Gastrocnemius medialis (tissue), 4 donors: ENCODE measurements around the gene ZNF341. TPM values are rescaled to one million over a fixed set of nuclear protein-coding genes. Genes with fewer than 3 reads are reported as not detected.

Source experiments
- ATAC-seq, 2 donors: fragments of 150-250 bp; one replicate each; pipeline ENCODE4 v1.9.1; 2016
- DNase-seq, 2 donors: peaks; one replicate each; pipeline ENCODE4 v3.0.0-alpha.2; 2019
- H3K27ac ChIP-seq, 4 donors: fragments of 200-600 bp; sonication (generic); 1 replicate in 1 of 4; 2 replicates in 3 of 4; pipeline ENCODE4 v1.5.1; 2016 to 2018; ENCODE audit warnings: mild to moderate bottlenecking in 2 of 4, moderate library complexity in 1 of 4
- H3K27me3 ChIP-seq, 3 donors: fragments of 200-600 bp; sonication (generic) in 2 of 3; 1 replicate in 1 of 3; 2 replicates in 2 of 3; pipeline versions ENCODE4 v1.5.1 to v1.6.0; 2016 to 2019; ENCODE audit warnings: mild to moderate bottlenecking in 1 of 3, moderate library complexity in 1 of 3
- H3K36me3 ChIP-seq, 2 donors: fragments of 200-600 bp; sonication (generic) in 1 of 2; one replicate each; pipeline ENCODE4 v1.5.1; 2017 to 2018
- H3K4me1 ChIP-seq, 2 donors: fragments of 200-600 bp; sonication (generic) in 1 of 2; one replicate each; pipeline ENCODE4 v1.5.1; 2016 to 2017; ENCODE audit warnings: mild to moderate bottlenecking in 2 of 2
- H3K4me3 ChIP-seq, 4 donors: fragments of 200-600 bp; sonication (generic) in 3 of 4; 1 replicate in 1 of 4; 2 replicates in 3 of 4; pipeline ENCODE4 v1.5.1; 2016 to 2019; ENCODE audit warnings: mild to moderate bottlenecking in 2 of 4
- H3K9me3 ChIP-seq, 3 donors: fragments of 200-600 bp; sonication (generic) in 2 of 3; 1 replicate in 1 of 3; 2 replicates in 2 of 3; pipeline ENCODE4 v1.5.1; 2016 to 2019
- CTCF ChIP-seq, 5 experiments: fragments of 450-650 bp in 3 of 5; fragments of 200-600 bp in 2 of 5; sonication (generic) in 2 of 5; IDR thresholded peaks in 4 of 5; conservative IDR thresholded peaks in 1 of 5; 1 replicate in 4 of 5; 2 replicates in 1 of 5; pipeline ENCODE4 v1.5.1; 2016 to 2019; ENCODE audit warnings: antibody characterized with exemption in 5 of 5, mild to moderate bottlenecking in 3 of 5, moderate library complexity in 3 of 5
- POLR2A ChIP-seq, 2 donors: fragments of 450-650 bp; IDR thresholded peaks; one replicate each; pipeline ENCODE4 v1.6.1; 2017; ENCODE audit warnings: antibody characterized with exemption in 2 of 2, mild to moderate bottlenecking in 2 of 2, moderate library complexity in 2 of 2
- in situ Hi-C, 4 donors: fragments of 200-750 bp; cut with MboI; loops; one replicate each; pipeline versions ENCODE4 v1.15.0 to v1.8.0; 2017; ENCODE audit warnings: low sequenced_read_pairs in 4 of 4
- intact Hi-C: fragments of 100-400 bp; cut with DNase I; formaldehyde crosslinking; loops from one replicate; pipeline ENCODE4 v1.15.1; 2023; ENCODE audit warnings: low total_unique reads
- total RNA-seq, 4 donors: library from RNA; depleted of rRNA; stranded (reverse); fragments of >200 nt; gene quantifications; one replicate each; pipeline versions ENCODE4 v1.1.0 to v1.2.3, GENCODE V29; 2016

Gene ZNF341
- total RNA-seq, 4 donors from 2014 or later, result 1.8 to 4.6 (median 2.6) TPM

- in situ Hi-C loops, result no loop called here
- no peak for ATAC-seq
Measured at GRCh38 chr20:33721391-33722140, 10.2 kb upstream of the ZNF341 start.

DNA sequence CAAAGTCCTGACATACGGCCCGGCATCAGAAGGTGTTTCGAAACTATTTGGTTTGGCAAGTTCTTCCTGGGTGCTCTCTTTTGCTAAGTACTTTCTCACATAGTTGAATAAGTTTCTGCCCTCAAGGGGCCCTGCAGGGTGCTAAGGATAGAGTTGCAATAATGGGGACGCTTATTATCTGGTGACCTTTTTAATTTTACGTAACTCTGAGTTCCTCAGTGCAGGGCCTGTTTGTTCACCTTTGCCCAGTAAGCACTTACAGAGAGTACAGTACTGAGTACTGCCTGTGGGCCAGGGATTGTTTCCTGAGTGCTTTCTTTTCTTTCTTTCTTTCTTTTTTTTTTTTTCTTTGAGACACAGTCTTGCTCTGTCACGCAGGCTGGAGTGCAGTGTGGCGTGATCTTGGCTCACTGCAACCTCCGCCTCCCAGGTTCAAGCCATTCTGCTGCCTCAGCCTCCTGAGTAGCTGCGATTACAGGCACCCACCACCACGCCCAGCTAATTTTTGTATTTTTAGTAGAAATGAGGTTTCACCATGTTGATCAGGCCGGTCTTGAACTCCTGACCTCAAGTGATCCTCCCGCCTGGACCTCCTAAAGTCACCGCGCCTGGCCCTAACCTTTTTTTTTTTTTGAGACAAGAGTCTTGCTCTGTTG lies 7.2 kb upstream of the ZNF341 start:
- H3K4me1 ChIP-seq, result peaks cover 1 to 4% of the 10 kb centered on the region in 2 donors
- no peak for ATAC-seq
- TF ChIP-seq CTCF (IDR thresholded peaks at IDR 0.05 in 4 of 5, conservative IDR thresholded peaks at IDR 0.05 in 1 of 5) (no peak), POLR2A (IDR thresholded peaks at IDR 0.05) (no peak)
- intact Hi-C loops (no loop called here), in situ Hi-C loops (no loop called here)
- no peaks in the 10 kb centered on the region for H3K27me3 ChIP-seq
- no peak for DNase-seq
- no peaks in the 10 kb centered on the region for H3K36me3 ChIP-seq
- no peak overlapping the region for H3K4me3 ChIP-seq
- H3K27ac ChIP-seq, result no peak overlapping the region
- no peaks in the 10 kb centered on the region for H3K9me3 ChIP-seq

More at GRCh38 chr20:33721391-33722140, 10.2 kb upstream of the ZNF341 start:
- Histone ChIP-seq H3K36me3 (no peaks in the 10 kb centered on the region), H3K4me1 (peaks cover 9 to 11% of the 10 kb centered on the region in 2 donors), H3K4me3 (no peak overlapping the region), H3K27ac (no peak overlapping the region), H3K9me3 (no peaks in the 10 kb centered on the region), H3K27me3 (no peaks in the 10 kb centered on the region)
- TF ChIP-seq POLR2A (IDR thresholded peaks at IDR 0.05) (no peak), CTCF (IDR thresholded peaks at IDR 0.05 in 4 of 5, conservative IDR thresholded peaks at IDR 0.05 in 1 of 5) (no peak)
- intact Hi-C loops, result no loop called here
- DNase-seq, result no peak

GRCh38 chr20:33725607-33726264 lies 6.1 kb upstream of the ZNF341 start:
- ATAC-seq, result no peak
- H3K9me3 ChIP-seq, result no peaks in the 10 kb centered on the region
- in situ Hi-C loops, result no loop called here
- no peaks in the 10 kb centered on the region for H3K36me3 ChIP-seq
- DNase-seq, result no peak
- no peak overlapping the region for H3K27ac ChIP-seq
- no peak overlapping the region for H3K4me3 ChIP-seq
- no peaks in the 10 kb centered on the region for H3K27me3 ChIP-seq
- intact Hi-C loops, result no loop called here
- TF ChIP-seq CTCF (IDR thresholded peaks at IDR 0.05 in 4 of 5, conservative IDR thresholded peaks at IDR 0.05 in 1 of 5) (no peak), POLR2A (IDR thresholded peaks at IDR 0.05) (no peak)
- H3K4me1 ChIP-seq, result no peaks in the 10 kb centered on the region

DNA sequence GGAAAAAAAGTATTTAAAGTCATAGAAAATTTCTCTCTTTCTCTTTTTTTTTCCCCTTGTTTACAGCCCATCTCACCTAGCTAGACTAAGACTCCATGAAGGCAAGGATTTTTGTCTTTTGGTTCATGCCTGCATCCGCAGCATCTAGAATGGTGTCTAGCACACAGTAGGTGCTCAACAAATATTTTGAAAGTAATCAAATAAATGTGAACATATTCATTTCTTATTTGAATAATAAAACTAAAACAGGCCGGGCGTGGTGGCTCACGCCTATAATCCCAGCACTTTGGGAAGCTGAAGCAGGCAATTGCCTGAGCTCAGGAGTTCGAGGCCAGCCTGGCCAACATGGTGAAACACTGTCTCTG lies 4.7 kb upstream of the ZNF341 start:
- intact Hi-C loops, result no loop called here
- ATAC-seq (no peak), DNase-seq (no peak)
- H3K36me3 ChIP-seq, result no peaks in the 10 kb centered on the region
- H3K4me3 ChIP-seq, result no peak overlapping the region
- H3K27me3 ChIP-seq, result no peaks in the 10 kb centered on the region
- peaks cover 0 to 6% of the 10 kb centered on the region in 2 donors for H3K4me1 ChIP-seq
- H3K27ac ChIP-seq, result no peak overlapping the region
- TF ChIP-seq POLR2A (IDR thresholded peaks at IDR 0.05), result no peak
- no peak for TF ChIP-seq CTCF (IDR thresholded peaks at IDR 0.05 in 4 of 5, conservative IDR thresholded peaks at IDR 0.05 in 1 of 5)
- in situ Hi-C loops, result no loop called here
- no peaks in the 10 kb centered on the region for H3K9me3 ChIP-seq
